Right ventricle myocardium superior (tissue), 1 donor: ENCODE results near the gene LURAP1L. TPM values are rescaled to one million over a fixed set of nuclear protein-coding genes. Genes with fewer than 3 reads are reported as not detected.

Source experiments
- ATAC-seq: fragments of 200-7000 bp; cut with Tn5 transposase; one replicate; pipeline ENCODE4 v1.9.1; 2020; ENCODE audit warnings: mild to moderate bottlenecking; ENCODE audit not compliant: poor library complexity
- DNase-seq: peaks from one replicate; pipeline ENCODE4 v3.0.0-alpha.2; 2020
- intact Hi-C: fragments of 100-400 bp; cut with DNase I; formaldehyde crosslinking; loops from one replicate; pipeline ENCODE4 v1.11.2; 2022
- total RNA-seq: library from RNA; stranded (reverse); fragmentation: NEBNext Ultra II Directional; extraction: Animal tissue kit (Norgen Biotek cat#: 25700); gene quantifications from one replicate; pipeline ENCODE4 v1.2.1, GENCODE V29; 2021
- donor health status: DM: no; HTN: yes; CAD: no; lungs with severe emphysema.

LURAP1L gene
- total RNA-seq, 1 donor from 2014 or later, result 2.2 TPM

DNA sequence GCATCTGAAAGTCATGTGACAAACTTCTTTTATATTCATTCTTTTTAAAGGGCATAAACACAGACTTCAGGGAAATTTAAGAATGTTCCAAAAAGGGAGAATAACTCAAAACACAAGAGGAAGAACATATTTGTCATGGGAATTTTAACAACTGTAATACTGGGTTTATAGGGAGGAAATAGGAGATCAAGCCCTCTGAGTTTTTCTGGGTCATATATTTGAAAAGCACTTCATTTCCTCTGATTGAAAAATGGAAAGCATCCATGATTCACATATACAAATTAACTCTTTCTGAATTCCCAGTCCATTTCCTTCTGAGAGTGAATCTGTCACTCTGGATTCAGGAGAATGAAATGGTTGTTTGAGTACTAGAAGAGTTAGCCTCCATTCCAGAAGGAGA lies 26.8 kb downstream of the LURAP1L start:
- intact Hi-C loops, result no loop called here
- no peak for ATAC-seq

DNA sequence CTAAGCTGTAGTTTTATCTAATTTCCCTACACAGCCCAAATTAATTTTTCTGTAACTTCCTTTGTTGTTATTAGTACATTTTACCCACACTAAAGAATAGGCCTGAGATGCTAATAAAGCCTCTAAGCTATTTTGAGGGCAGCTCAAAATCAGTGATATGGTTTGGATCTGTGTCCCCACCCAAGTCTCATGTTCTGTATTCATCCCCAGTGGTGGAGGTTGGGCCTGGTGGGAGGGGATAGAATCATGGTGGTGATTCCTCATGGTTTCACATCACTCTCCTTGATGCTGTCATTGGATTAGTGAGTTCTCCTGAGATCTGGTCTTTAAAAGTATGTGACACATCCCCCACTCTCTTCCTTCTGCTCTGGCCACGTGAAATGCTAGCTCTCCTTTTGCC lies 27.3 kb downstream of the LURAP1L start:
- no peak for ATAC-seq
- DNase-seq, result no peak
- intact Hi-C loops, result no loop called here

More for the DNA sequence above, 26.8 kb downstream of the LURAP1L start:
- DNase-seq, result no peak

DNA sequence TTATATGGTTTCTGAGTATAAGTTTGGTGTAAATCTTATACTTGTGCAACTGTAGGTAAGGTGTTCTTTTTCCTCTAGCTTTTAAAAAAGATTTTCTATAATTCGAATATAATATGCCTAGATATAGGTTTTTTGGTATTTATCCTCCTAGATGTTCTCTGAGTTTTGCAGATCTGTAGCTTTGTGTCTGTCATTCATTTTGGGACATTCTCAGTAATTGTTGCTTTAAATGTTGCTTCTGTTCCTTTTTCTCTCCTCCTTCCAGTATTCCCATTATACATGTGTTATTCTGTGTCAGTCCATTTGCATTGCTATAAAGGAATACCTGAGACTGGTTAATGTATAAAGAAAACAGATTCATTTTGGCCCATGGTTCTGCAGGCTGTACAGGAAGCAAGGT lies 33.7 kb downstream of the LURAP1L start:
- DNase-seq (no peak), ATAC-seq (no peak)
- intact Hi-C loops, result no loop called here

DNA sequence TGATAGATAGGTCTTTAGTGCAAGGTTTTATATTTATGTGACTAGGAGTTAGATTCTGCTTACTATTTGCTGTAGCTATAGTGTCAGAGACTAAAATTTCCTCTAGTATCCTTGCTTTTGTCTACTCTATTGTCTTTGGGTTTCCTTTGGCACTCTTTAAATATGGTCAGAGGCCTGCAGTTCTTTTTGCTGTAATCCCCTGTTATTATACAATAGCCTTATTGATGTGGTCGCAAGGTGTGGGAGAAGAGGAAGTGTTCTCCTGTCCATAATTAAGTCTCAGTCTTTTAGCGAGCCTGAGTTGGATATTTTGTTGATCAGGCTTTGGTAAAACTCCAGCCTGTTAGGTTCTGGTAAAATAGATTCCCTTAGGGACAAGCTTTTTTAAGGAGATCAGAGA lies 34.9 kb downstream of the LURAP1L start:
- intact Hi-C loops, result no loop called here
- ATAC-seq, result no peak
- DNase-seq, result no peak

DNA sequence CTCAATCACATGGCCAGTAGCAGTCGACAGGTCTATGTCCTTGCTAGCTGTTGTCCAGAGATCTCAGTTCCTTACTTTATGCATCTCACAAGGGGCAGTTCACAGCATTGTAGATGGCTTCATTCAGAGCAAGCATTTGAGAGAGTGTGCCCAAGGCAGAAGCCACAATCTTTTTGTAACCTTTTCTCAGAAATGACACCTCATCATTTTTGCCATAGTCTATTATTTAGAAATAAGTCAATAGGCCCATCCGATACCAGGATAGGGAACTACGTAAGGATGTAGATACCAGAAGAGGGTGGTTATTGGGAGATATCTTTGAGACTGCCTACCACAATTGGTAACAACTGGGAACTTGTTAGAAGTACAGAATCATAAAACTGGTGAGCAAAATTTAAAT lies 37.1 kb downstream of the LURAP1L start:
- ATAC-seq (no peak), DNase-seq (no peak)
- intact Hi-C loops, result no loop called here

DNA sequence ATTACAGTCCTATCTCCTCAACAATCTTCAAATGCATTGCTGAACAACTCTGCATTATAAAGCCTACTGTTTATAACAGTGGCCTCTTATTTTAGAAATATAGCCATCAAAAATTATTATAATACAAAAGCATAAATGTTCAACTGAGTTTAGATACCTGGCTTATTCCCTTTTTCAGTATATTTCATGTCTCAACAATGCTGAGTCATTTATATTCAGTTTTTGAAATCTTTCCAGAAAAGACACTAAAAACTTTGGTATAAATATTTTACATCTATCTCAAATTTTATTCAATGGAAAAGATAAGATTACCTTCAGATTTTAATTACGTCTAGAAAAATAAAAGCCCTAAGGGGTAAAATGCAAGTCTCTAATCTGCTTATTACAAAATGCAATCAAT lies 37.9 kb downstream of the LURAP1L start:
- ATAC-seq (no peak), DNase-seq (no peak)
- intact Hi-C loops, result no loop called here

DNA sequence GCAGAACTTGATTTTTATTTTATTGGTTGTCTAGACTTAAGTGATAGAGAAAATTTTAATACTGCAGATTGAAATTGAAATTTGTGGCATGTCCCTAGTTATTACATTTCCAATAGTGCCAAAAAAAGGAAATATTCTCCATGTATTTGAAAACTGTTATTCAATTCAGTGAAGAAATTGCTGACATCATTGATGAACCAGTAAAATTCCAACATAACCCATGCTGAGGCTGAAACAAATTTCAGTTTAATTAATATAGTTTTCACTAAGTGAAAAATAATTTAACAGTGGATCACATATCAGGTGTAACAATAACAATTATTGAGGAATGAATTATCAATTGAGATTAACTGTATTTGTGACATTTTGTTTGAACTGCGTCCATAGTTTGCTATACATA lies 38.7 kb downstream of the LURAP1L start:
- intact Hi-C loops, result no loop called here
- ATAC-seq, result no peak

DNA sequence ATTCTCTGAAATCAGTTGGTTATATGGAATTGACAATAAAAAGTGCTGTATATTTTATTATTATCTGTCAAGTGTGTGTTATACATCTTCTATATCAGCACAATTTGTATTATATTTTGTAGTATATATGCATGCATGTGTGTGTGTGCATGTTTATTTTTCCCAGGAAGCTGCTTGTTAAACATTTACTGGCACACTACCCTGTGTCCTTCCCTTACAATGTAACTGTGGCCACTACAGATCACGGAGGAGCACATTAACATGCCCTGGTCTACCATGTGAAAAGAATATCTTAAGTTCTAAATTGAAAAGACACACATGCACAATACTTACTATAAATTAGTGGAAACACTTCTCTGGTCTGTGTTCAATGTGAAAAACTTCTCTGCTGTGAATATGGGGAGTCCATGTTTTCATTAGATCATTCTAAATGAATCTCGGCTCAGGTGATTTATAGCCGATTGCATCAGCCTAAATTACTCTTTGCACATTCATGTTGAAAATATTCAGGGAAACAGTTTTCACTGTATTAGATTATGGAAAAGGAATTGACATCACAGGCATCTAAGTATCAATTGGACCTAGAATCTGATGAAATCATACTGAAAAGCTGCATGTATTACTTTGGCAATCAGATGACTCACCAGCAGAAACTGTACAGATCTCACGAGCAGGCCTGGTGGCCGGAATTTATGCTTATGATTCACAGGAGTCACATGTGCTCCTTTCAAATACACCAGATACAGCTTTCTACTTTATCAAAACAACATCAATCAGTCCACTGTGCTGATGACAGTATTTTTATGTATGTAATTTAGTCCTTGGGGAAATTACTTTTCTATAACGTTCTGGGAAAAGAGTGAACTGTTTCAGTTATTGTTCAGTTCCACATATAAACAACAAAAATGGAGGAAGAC lies 39.4 kb downstream of the LURAP1L start:
- peak; percentile 90 for ATAC-seq
- peak; percentile 47 for DNase-seq
- intact Hi-C loops, result no loop called here

More for the DNA sequence above, 38.7 kb downstream of the LURAP1L start:
- DNase-seq, result no peak

DNA sequence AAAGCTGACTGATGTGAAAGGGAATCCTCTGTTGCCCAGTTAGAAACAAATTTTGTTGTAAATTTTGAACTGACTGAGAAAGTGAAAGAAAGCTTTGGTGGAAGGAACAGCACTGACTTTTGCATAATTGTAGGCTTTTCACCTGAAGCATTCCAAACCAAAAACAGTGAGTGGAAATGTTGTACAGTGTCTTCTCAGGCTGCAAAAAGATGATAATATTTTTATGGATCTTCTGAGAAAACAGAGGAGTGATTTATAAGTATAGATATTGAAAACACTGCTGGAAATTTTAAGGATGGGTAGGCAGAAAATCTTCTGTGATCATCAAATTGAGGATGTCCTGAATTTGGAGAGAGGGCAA lies 40.0 kb downstream of the LURAP1L start:
- no peak for ATAC-seq
- intact Hi-C loops, result no loop called here
- no peak for DNase-seq

DNA sequence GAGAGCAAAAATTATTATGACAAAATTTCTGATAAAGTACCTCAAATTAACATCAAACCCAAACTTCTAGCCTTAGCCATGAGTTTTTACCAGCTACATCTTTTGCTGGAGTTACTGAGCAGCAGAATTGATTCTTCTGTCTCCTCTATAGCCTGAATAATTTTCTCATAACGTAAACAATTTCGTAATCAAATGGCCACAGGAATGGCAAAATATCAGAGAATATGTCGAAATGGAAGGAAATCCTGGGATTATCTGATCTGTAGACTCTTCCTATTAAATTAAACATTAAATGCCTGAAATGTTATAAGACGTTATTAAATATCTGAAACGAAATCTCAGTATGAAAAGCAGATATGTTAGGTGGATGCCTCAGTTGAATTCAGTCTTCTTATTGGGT lies 41.1 kb downstream of the LURAP1L start:
- no peak for DNase-seq
- no peak for ATAC-seq
- intact Hi-C loops, result no loop called here

DNA sequence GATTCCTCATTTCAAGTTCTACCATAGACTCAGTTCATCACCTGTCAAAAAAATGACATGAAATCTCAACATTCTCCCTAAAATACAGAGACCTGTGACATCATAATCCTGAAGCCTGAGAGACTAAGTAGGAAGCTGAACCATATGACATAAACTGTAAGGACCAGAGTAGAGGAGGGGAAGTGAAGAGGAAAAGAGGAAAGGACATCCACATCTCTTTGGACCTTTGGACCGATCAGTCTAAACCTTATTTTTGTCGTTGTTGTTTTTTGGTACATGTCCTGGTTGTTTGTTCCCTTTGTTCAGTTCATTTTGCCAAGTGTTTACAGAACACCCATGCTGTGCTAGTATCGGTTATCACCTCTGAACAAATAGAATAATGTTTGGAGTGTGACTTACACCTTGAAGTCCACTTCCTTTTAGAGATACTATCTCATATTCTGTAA lies 41.9 kb downstream of the LURAP1L start:
- intact Hi-C loops, result no loop called here
- ATAC-seq, result no peak
- no peak for DNase-seq

DNA sequence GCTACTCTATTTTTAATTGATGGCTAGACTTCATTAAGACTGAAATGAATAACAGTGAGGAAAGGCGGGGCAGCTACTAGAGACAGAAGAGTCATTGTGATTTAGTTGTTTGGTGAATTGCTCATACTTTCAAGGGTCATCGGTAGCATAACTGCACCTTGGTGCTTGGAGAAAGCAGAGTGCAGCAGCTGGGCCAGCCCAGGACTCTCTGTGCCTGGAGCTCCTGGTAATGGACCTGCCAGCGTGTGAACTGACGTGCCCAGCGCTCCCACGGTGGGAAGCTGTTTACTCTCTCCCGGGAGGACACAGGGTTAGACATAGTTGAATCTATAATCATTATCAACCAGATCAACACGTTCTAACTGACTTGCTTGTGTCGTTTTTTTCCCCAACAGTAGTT lies 42.9 kb downstream of the LURAP1L start:
- ATAC-seq (peak; percentile 27), DNase-seq (peak; percentile 35)
- intact Hi-C loops, result no loop called here

DNA sequence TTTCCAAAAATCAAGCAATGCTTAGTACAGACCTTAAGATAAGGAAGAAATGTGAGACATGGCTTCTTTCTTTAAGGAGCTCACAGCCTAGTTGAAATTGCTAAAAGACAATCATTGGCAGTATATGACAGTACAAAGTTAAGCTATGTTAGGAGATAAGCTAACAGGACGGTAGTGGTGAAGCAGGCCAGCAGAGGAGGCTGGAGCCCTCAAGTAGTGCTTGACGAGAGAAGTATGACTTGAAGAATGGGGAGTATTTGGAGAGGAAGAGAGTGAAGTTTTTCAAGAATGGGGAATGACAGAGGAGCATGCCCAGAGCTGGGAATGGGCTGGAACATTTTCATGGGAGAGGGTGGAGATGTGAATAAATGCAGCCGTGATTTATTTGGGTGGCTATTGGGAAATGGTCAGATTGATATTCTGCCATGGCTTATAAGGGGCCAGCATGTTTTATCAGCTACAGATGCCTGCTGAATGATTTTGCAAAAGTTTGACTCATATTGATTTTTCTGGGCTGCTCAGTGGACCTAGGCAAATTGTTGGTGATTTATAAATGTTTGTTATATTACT lies 43.7 kb downstream of the LURAP1L start:
- ATAC-seq (peak; percentile 23), DNase-seq (no peak)
- intact Hi-C loops, result no loop called here

DNA sequence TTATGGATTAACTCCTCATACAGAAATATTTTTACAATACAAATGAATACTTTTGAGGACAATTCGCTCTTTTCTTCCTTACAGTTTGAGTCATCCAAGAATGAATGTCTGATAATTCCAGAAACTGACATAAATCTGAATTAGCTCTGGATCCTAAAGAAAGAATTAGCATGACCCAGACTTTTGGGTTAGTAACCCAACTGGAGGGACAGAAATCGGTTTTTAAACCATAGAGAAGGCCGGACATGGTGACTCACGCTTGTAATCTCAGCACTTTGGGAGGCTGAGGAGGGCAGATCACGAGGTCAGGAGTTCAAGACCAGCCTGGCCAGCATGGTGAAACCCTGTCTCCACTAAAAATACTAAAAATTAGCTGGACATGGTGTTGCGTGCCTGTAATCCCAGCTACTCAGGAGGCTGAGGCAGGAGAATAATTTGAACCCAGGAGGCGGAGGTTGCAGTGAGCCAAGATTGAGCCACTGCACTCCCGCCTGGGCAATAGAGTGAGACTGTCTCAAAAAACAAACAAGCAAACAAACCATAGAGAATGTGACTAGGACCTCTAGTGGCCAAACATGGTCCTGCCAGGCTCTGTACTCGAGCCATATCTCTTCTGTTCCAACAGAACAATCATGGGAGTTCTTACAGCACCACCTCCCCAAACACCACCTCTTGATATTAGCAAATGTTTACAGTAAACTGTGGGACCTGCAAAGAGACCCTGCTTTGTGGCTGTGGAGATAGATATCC lies 44.8 kb downstream of the LURAP1L start:
- DNase-seq (no peak), ATAC-seq (no peak)
- intact Hi-C loops, result no loop called here

DNA sequence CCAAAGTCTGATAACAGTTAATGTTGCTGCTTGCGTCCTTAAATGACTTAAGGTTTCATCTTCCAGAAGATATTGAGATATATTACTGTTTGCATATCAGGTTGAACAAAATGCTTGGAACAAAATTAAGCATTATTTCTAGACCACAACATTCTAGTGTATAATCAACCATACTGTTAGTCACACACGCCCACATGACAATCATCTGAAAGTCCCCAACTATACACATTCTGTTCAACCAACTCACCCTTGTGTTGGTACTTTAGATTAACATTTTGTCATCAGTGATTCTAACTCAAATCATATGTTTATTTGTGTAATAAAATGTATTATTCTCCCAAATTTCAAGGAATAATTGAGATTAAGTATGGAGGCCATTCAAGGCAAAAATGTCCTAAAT lies 47.3 kb downstream of the LURAP1L start:
- DNase-seq (no peak), ATAC-seq (no peak)
- intact Hi-C loops, result no loop called here

DNA sequence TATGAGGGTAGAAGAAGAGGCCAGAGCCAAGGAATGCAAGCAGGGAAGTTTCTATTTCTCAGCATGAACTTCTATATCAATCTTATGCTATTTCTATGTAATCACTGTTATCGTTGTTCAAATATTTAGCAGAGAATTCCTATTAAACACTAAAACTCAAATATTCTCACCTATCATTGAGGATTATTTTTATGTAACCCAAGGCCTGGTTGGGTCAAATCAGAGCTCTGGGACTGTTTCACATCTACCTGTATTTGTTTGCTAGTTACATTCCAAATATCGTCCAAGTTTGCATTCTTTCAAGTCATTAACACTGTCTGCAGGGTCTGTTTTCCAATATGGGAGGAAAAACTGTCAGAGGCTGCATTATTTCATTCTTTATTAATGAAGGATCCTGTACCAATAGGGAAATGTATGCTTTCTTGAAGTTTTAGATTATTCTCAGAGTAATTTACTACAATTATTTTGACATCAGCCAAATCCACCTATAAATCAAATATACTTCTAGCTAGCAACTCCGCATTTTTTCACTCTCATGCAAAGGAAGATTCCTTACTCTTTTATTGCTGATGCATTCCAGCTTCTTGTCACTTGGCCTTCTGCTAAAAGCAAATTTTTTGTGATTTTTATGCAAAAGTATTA lies 52.2 kb downstream of the LURAP1L start:
- ATAC-seq, result no peak
- DNase-seq, result no peak
- intact Hi-C loops, result no loop called here

DNA sequence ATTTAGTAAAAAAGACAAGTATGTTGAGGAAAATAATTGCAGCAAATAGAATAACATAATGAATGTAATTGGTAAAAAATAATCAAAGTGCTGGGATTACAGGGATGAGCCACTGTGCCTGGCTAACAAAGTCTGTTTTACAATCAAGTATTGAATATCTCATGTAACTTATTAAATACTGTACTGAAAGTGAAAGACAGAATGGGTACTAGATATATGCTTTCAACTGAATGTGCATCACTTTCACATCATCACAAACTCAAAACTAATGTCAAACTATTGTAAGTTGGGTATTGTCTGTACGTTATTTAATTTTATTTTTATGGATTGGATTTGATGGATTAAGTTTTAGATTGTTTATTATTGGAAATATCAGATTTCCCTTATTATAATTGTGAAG lies 58.9 kb downstream of the LURAP1L start:
- DNase-seq, result no peak
- ATAC-seq, result no peak
- intact Hi-C loops, result no loop called here

DNA sequence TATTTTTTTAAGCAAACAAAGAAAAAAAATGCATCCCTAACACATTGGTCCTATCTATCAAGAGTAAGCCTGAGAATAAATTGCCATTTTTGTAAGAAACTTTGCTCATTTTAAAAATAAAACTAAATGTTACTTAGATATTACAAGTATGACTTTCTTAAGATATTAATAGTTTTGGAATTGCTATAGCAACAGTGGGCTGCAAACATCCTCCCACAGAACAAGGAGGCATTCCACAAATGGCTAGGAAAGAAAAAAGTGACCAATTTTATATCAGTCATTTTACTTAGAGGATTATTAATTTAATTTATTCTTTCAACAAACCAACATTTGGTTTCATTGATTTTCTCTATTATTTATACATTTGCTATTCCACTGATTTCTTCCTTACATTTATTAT lies 63.7 kb downstream of the LURAP1L start:
- DNase-seq (no peak), ATAC-seq (no peak)
- intact Hi-C loops, result no loop called here

DNA sequence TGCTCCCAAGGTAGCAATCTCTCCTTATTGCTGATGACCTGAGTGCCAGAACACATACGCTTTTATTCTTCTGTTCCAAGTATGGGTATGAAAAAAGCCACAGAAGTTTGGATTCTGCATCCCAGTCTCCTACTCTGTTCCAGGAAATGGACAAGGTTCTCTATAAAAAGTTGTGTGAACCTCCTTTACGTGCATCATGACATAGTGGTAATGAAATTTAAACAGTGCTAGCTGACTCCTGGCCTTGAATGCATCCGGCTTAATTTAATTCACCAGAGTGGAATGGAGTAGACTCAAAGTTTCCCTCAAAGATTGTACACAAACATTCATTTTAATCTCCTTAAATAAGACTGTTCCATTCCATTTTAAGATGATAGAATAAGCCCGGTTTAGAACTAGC lies 68.9 kb downstream of the LURAP1L start:
- no peak for ATAC-seq
- intact Hi-C loops, result no loop called here
- DNase-seq, result no peak
